ENCODE data around the gene ERC2.

The ERC2 gene

DNA sequence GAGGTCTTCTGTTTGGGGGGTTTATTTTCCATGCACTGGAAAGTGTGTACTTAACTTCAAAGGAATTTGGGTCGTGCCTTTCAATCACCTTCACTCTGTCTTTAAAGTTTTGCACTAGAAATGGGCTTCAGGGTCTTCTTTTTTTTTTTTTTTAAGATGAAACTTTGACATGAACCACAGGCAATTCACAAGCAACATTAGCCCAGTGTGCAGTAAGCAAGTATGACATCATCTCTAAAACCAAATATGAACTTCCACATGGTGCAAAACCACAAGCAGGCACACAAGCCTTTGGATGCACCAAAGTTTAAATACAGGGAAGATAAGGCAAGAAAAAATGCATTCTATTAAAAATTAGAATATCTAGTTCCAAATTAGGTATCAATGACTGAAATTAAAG is 381.9 kb downstream of the ERC2 start:
- Histone ChIP-seq H3K4me2 (ENCODE audit: low read depth, low read length, poor library complexity, severe bottlenecking) (no peak overlapping the region), H3F3A (ENCODE audit: low read depth) (no peaks in the 10 kb centered on the region), H4K20me1 (ENCODE audit: insufficient read depth, low read length, poor library complexity, severe bottlenecking) (no peaks in the 10 kb centered on the region), H3K27me3 (ENCODE audit: insufficient read depth, low read length, poor library complexity, severe bottlenecking) (no peaks in the 10 kb centered on the region), H3K79me2 (ENCODE audit: insufficient read depth, low read length) (no peaks in the 10 kb centered on the region), H3K9ac (ENCODE audit: low read depth, low read length, poor library complexity, severe bottlenecking) (no peak overlapping the region), H3K4me3 (ENCODE audit: low read length, poor library complexity, severe bottlenecking) (no peak overlapping the region), H3K9me3 (ENCODE audit: insufficient read depth, low read depth, low read length) (no peaks in the 10 kb centered on the region), H3K4me1 (ENCODE audit: insufficient read depth, low read length, poor library complexity, severe bottlenecking) (no peaks in the 10 kb centered on the region), H2AFZ (ENCODE audit: low read length) (no peak overlapping the region), H3K9me2 (replicated peaks; ENCODE audit: low read depth, low read length) (no peaks in the 10 kb centered on the region), H3K36me3 (ENCODE audit: insufficient read depth, low read length) (no peaks in the 10 kb centered on the region)
- TF ChIP-seq CTCF (conservative IDR thresholded peaks at IDR 0.05; ENCODE audit: low read length) (no peak), EZH2phosphoT487 (IDR thresholded peaks at IDR 0.05; ENCODE audit: borderline replicate concordance) (no peak)

GRCh38 chr3:56081246-56081645 is 387.0 kb downstream of the ERC2 start:
- no peaks in the 10 kb centered on the region for H3F3A ChIP-seq (ENCODE audit: low read depth)
- no peaks in the 10 kb centered on the region for H4K20me1 ChIP-seq (ENCODE audit: insufficient read depth, low read length, poor library complexity, severe bottlenecking)
- no peak overlapping the region for H2AFZ ChIP-seq (ENCODE audit: low read length)
- H3K36me3 ChIP-seq (ENCODE audit: insufficient read depth, low read length): no peaks in the 10 kb centered on the region
- H3K9me3 ChIP-seq (ENCODE audit: insufficient read depth, low read depth, low read length): no peaks in the 10 kb centered on the region
- H3K9ac ChIP-seq (ENCODE audit: low read depth, low read length, poor library complexity, severe bottlenecking): no peak overlapping the region
- no peaks in the 10 kb centered on the region for H3K4me1 ChIP-seq (ENCODE audit: insufficient read depth, low read length, poor library complexity, severe bottlenecking)
- H3K9me2 ChIP-seq (replicated peaks; ENCODE audit: low read depth, low read length): no peaks in the 10 kb centered on the region
- H3K4me3 ChIP-seq (ENCODE audit: low read length, poor library complexity, severe bottlenecking): no peak overlapping the region
- no peaks in the 10 kb centered on the region for H3K27me3 ChIP-seq (ENCODE audit: insufficient read depth, low read length, poor library complexity, severe bottlenecking)
- H3K4me2 ChIP-seq (ENCODE audit: low read depth, low read length, poor library complexity, severe bottlenecking): no peak overlapping the region
- no peak for TF ChIP-seq EZH2phosphoT487 (IDR thresholded peaks at IDR 0.05; ENCODE audit: borderline replicate concordance)
- no peaks in the 10 kb centered on the region for H3K79me2 ChIP-seq (ENCODE audit: insufficient read depth, low read length)

DNA sequence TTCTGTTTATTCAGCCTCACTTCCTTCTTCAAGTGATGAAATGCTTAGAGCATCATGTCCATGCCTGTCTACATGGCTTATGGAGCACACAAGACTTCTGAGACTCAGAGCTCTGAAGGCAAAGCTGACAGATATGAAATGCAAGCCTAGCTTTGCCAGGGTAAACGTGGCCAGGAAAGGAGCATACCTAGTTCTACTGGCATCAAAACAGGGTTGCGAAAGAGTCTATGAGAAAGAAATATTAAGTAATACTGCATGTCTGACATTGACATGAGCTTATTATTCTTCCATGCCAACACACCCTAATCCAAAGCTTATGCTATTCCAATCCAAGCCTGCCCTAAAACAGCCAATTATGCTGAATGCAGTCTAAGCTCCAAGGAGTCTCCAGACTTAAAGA is 391.5 kb downstream of the ERC2 start:
- Histone ChIP-seq H3K36me3 (ENCODE audit: insufficient read depth, low read length) (no peaks in the 10 kb centered on the region), H3F3A (ENCODE audit: low read depth) (no peaks in the 10 kb centered on the region), H3K4me1 (ENCODE audit: insufficient read depth, low read length, poor library complexity, severe bottlenecking) (no peaks in the 10 kb centered on the region), H3K4me2 (ENCODE audit: low read depth, low read length, poor library complexity, severe bottlenecking) (no peak overlapping the region), H3K27me3 (ENCODE audit: insufficient read depth, low read length, poor library complexity, severe bottlenecking) (no peaks in the 10 kb centered on the region), H3K79me2 (ENCODE audit: insufficient read depth, low read length) (no peaks in the 10 kb centered on the region), H4K20me1 (ENCODE audit: insufficient read depth, low read length, poor library complexity, severe bottlenecking) (no peaks in the 10 kb centered on the region), H2AFZ (ENCODE audit: low read length) (no peak overlapping the region), H3K9me2 (replicated peaks; ENCODE audit: low read depth, low read length) (no peaks in the 10 kb centered on the region), H3K9ac (ENCODE audit: low read depth, low read length, poor library complexity, severe bottlenecking) (no peak overlapping the region), H3K4me3 (ENCODE audit: low read length, poor library complexity, severe bottlenecking) (no peak overlapping the region), H3K9me3 (ENCODE audit: insufficient read depth, low read depth, low read length) (no peaks in the 10 kb centered on the region)
- no peak for TF ChIP-seq EZH2phosphoT487 (IDR thresholded peaks at IDR 0.05; ENCODE audit: borderline replicate concordance)
- no peak for TF ChIP-seq CTCF (conservative IDR thresholded peaks at IDR 0.05; ENCODE audit: low read length)

- Histone ChIP-seq H3K4me2 (ENCODE audit: low read depth, low read length, poor library complexity, severe bottlenecking) (no peak overlapping the region), H3K4me3 (ENCODE audit: low read length, poor library complexity, severe bottlenecking) (no peak overlapping the region), H3K79me2 (ENCODE audit: insufficient read depth, low read length) (no peaks in the 10 kb centered on the region), H3K9me3 (ENCODE audit: insufficient read depth, low read depth, low read length) (no peaks in the 10 kb centered on the region), H3F3A (ENCODE audit: low read depth) (no peaks in the 10 kb centered on the region), H3K27me3 (ENCODE audit: insufficient read depth, low read length, poor library complexity, severe bottlenecking) (no peaks in the 10 kb centered on the region), H3K9ac (ENCODE audit: low read depth, low read length, poor library complexity, severe bottlenecking) (no peak overlapping the region), H3K4me1 (ENCODE audit: insufficient read depth, low read length, poor library complexity, severe bottlenecking) (no peaks in the 10 kb centered on the region), H2AFZ (ENCODE audit: low read length) (no peak overlapping the region), H4K20me1 (ENCODE audit: insufficient read depth, low read length, poor library complexity, severe bottlenecking) (no peaks in the 10 kb centered on the region), H3K36me3 (ENCODE audit: insufficient read depth, low read length) (no peaks in the 10 kb centered on the region), H3K9me2 (replicated peaks; ENCODE audit: low read depth, low read length) (no peaks in the 10 kb centered on the region)
- no peak for TF ChIP-seq EZH2phosphoT487 (IDR thresholded peaks at IDR 0.05; ENCODE audit: borderline replicate concordance)
- no peak for TF ChIP-seq CTCF (conservative IDR thresholded peaks at IDR 0.05; ENCODE audit: low read length)
Observed at GRCh38 chr3:56075089-56075488, 393.2 kb downstream of the ERC2 start.
